NCI-H748 (cell line): ENCODE measurements around the gene NARF.
"Not testable (repeated sequence)": the region's sequence is repeated elsewhere in the genome, so short reads cannot be mapped to it uniquely, and the experiment has no call there.

Experiments used
- DNase-seq: peaks from one replicate; lab custom pipeline; 2025; ENCODE audit not compliant: unreplicated experiment; lab: John Stamatoyannopoulos, UW

The NARF gene

DNA sequence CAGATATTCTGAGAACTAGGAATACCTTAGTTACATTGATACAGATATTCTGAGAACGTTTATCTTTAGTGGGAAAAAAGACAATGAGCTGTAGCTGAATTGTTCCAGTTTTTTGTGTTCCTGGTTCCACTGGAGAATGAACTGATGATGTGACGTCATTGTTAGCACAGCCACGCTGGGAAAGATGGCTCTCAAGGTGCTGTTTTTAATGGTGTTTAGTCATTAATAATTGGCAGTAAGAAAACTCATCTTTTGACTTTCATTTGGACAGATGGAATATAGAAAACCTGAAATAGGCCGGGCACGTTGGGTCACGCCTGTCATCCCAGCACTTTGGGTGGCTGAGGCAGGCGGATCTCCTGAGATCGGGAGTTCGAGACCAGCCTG, 71.4 kb downstream of the NARF start:
- DNase-seq: no peak

DNA sequence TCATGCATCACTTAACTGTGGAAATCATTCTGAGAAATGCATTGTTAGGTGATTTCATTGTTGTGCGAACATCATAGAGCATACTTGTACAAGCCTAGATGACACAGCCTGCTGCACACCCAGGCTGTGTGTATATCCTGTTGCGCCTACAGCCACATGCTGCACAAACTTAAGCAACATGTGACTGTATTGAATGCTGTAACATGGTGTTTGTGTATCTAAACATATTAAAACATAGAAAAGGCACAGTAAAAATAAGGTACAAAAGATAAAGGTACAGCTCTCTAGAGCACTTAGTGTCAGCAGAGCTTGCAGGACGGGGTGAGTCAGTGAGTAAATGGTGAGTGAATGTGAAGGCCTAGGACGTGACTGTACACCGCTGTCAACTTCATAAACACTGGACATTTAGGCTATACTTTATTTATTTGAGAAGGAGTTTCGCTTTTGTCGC, 72.9 kb downstream of the NARF start:
- DNase-seq: no peak

GRCh38 chr17:82534401-82534812, 75.9 kb downstream of the NARF start:
- no peak for DNase-seq

DNA sequence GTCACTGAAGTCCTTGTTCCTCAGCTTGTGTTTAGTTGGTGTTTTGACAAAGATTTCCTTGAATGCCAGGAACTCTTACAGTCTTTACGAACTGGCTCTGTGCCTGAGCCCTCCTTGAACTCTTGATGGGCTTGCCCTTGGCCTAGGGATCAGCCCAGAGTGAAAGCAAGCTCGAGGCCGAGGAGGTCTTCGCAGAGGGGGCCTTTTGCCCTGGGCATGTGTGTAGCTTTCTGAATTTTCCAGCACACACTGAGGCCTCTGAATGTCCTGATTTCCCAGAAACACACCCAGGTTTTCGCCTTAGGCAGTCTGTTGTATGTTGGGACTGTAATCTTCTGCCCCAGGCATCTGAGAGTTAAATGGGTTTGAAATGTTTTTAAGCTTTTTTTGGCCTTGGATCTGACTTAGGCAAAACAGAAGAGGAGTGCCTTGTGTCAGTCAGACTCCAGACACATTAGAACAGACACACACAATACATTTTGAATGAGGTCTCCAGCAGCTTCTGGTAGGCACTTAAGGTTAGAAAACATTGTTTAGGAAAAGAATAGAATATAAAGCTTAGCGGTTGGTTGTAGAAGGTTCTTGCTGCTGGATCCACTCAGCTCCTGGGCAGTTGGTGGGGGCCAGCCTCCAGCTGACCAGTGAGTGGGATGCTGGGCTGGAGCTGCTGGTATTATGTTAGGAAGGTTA, 78.1 kb downstream of the NARF start:
- no peak for DNase-seq

DNA sequence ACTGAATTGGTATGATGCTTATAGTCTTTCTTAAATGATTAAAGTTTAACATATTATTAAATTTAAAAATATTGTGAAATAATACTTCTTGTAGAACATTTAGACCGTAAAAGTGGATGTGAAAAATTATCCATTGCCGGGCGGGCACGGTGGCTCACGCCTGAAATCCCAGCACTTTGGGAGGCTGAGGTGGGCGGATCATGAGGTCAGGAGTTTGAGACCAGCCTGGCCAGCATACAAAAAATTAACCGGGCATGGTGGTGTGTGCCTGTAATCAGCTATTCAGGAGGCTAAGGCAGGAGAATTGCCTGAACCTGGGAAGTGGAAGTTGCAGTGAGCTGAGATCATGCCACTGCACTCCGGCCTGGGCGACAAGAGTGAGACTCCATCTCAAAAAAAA, 78.7 kb downstream of the NARF start:
- not testable (repeated sequence) for DNase-seq

GRCh38 chr17:82539076-82539475, 80.5 kb downstream of the NARF start:
- not testable (repeated sequence) for DNase-seq
